HG02943 (cell line): ENCODE data around the gene SPATC1L.

ENCODE experiments used
- ATAC-seq: cut with Tn5 transposase; IDR thresholded peaks from one replicate; pipeline ENCODE4 v1.9.1; 2021; ENCODE audit warnings: mild to moderate bottlenecking, low read depth, moderate library complexity; ENCODE audit not compliant: unreplicated experiment

SPATC1L gene

GRCh38 chr21:46215436-46216131 is 31.3 kb upstream of the SPATC1L start:
- ATAC-seq, result no peak

GRCh38 chr21:46214478-46215340 is 30.4 kb upstream of the SPATC1L start:
- no peak for ATAC-seq

GRCh38 chr21:46213620-46214286 is 29.5 kb upstream of the SPATC1L start:
- no peak for ATAC-seq

GRCh38 chr21:46212721-46213484 is 28.6 kb upstream of the SPATC1L start:
- ATAC-seq, result no peak

GRCh38 chr21:46211786-46212720 is 27.8 kb upstream of the SPATC1L start:
- ATAC-seq, result no peak

GRCh38 chr21:46211376-46211775 is 27.1 kb upstream of the SPATC1L start:
- ATAC-seq, result no peak

GRCh38 chr21:46210378-46211136 is 26.3 kb upstream of the SPATC1L start:
- ATAC-seq, result no peak

- no peak for ATAC-seq
These were observed 24.8 kb upstream of the SPATC1L start for GRCh38 chr21:46208761-46209721.

- ATAC-seq, result no peak
These were observed 23.8 kb upstream of the SPATC1L start for GRCh38 chr21:46207920-46208591.

- no peak for ATAC-seq
These were observed 23.0 kb upstream of the SPATC1L start for GRCh38 chr21:46207006-46207919.

- ATAC-seq, result no peak
These were observed 22.1 kb upstream of the SPATC1L start for GRCh38 chr21:46206163-46207005.

GRCh38 chr21:46205766-46206162 is 21.5 kb upstream of the SPATC1L start:
- ATAC-seq, result no peak

GRCh38 chr21:46205166-46205565 is 20.9 kb upstream of the SPATC1L start:
- ATAC-seq, result no peak

- no peak for ATAC-seq
These were observed 18.9 kb upstream of the SPATC1L start for GRCh38 chr21:46203203-46203600.

- no peak for ATAC-seq
These were observed 18.4 kb upstream of the SPATC1L start for GRCh38 chr21:46202592-46203202.
